ENCODE results near the gene TMEM132E.

TMEM132E gene

DNA sequence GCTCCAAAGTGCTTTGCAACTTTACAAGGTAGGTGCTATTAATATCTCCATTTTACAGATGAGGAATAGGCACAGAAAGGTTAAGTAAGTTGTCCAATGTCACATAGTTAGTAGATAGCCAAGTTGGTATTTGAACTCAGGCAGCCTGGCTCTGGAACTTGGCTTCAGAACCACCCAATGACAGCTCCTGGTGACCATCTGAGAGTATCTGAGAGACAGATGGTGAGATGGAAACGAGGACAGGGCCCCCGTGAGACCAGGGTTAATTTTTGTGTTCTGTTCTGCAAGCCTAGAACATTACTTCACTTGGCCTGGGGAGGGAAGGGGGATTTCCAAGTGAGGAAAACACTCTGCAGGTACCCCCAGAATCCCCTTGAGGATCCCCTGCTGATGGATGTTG is 9.8 kb upstream of the TMEM132E start:
- DNase-seq: no peak

DNA sequence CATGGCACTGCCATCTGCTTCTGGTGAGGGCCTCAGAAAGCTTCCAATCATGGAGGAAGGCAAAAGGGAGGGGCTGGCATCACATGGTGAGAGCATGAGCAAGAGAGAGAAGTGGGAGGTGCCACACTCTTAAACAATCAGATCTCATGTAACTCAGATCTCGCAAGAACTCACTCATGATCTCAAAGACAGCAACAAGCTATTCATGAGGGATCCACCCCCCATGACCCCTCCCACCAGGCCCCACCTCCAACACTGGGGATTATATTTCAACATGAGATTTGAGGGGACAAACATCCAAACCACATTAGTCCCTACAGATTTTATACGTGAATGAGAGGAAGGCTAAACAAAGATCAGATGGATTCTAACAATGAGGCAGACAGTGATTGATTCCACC is 8.9 kb upstream of the TMEM132E start:
- DNase-seq: no peak

- DNase-seq: no peak
Measured at GRCh38 chr17:34571428-34572130, 7.8 kb upstream of the TMEM132E start.

GRCh38 chr17:34572483-34572882 is 6.9 kb upstream of the TMEM132E start:
- DNase-seq: no peak

DNA sequence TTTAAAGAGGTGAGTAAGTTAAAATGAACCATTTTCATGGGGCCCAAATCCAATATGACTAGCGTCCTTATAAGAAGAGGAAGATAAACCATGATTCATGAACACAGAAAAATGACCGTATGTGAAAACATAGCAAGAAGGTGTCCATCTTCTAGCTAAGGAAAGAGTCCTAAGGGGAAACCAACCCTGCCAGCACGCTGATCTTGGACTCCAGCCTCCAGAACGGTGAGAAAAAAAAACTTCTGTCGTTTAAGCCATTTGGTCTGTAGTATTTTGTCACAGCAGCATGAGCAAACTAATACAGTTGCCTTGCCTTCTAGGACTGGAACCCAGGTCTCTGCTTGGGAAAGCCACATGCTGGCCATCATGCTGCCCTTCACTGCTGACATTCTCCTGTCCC is 4.2 kb upstream of the TMEM132E start:
- no peak for DNase-seq

DNA sequence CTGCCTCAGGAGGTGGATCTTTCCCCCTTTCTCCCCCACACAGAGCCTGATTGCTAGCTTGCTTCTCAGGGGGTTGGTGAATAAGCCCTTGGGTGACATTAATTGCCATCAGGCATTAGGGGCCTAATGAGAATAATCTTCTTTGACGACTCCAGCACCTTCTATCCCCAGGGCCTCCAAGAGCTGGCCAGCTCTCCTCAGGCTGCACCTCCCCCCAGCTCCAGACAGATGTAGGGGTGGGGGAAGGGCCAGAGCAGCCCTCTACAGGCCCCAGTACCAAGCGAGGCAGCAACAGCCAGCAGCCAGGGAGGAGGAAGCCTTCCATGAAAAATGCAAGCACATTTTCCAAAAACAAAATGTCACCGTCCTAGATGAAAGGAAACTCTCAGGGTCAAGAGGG is 1.4 kb upstream of the TMEM132E start:
- no peak for DNase-seq

- no peak for DNase-seq
Measured at GRCh38 chr17:34578656-34579016, 746 bp upstream of the TMEM132E start.

- no peak for DNase-seq
Measured at GRCh38 chr17:34579979-34580684, 750 bp downstream of the TMEM132E start.

- DNase-seq: no peak
Measured at GRCh38 chr17:34580685-34581445, 1.5 kb downstream of the TMEM132E start.

- no peak for DNase-seq
Measured at GRCh38 chr17:34581446-34582184, 2.2 kb downstream of the TMEM132E start.

- no peak for DNase-seq
Measured at GRCh38 chr17:34582185-34582900, 3.0 kb downstream of the TMEM132E start.

DNA sequence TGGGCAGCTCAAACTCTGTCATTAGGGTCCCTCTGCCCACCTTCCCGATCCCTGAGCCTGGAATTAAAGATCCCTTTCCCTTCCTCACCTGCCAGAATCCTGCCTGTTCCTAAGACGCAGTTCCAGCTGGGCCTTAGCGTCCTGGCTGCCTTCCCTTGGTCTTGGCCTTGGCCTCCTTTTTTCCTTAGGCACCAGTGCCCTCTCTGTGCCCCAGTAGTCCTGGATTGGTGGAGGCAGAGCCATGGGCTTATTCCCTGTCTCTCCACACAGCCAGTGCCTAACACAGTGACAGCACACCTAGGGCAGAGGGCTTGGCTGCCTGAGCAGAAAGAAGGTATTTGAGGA is 3.5 kb downstream of the TMEM132E start:
- DNase-seq: no peak

GRCh38 chr17:34584805-34585416 is 5.5 kb downstream of the TMEM132E start:
- peak; percentile 21 for DNase-seq

- DNase-seq: no peak
Measured at GRCh38 chr17:34586346-34586846, 7.0 kb downstream of the TMEM132E start.

DNA sequence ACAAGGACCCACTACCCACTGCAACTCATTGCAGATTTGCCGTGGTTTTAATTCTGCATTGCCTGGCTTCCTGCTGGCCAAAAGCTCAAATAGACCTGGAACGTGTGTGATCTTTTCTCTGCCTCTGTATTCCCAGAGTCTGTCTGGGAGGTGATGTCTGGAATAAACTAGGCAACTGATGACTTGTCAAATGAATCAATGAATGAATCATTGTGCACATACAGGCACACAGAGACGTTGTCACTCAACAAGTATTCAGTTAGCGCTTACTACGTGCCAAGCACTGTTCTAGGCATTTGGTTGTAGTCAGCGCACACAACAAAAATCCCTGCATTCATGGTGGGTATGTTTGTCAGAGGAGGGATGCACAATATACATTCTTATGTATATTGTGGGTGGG is 8.9 kb downstream of the TMEM132E start:
- no peak for DNase-seq

- no peak for DNase-seq
Measured at GRCh38 chr17:34589120-34589965, 10.0 kb downstream of the TMEM132E start.

- DNase-seq: no peak
Measured at GRCh38 chr17:34592002-34592401, 12.6 kb downstream of the TMEM132E start.

- DNase-seq: no peak
Measured at GRCh38 chr17:34596920-34597319, 17.5 kb downstream of the TMEM132E start.

DNA sequence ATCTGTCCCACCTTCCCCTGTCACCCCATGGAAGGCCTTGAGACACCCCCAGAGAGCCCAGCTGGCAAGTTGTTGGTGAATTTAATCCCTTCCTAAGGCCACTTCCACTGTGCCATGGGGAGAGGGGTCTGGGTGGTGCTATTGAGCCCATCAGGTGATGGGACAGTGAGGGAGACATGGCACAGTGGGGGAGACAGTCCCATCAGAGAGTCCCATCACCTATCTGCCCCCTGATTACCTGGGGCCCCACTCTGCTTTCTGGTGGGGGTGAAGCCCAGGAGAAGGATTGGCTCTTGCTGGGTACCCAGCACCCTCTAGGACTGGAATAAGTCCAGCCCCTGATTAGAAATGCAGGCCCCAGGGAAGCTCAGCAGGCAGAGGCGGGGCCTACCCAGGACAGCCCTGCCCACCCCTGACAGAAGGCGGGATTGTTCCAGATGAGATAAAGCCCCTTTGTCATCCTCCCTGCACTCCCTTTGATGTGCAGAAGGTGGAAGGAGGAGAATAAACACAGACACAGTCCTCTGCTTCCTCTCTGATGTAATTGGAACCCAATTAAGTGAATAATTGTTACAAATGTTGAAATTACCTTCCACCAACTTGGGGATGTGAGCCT is 18.9 kb downstream of the TMEM132E start:
- DNase-seq: no peak

GRCh38 chr17:34601416-34601815 is 22.0 kb downstream of the TMEM132E start:
- no peak for DNase-seq

DNA sequence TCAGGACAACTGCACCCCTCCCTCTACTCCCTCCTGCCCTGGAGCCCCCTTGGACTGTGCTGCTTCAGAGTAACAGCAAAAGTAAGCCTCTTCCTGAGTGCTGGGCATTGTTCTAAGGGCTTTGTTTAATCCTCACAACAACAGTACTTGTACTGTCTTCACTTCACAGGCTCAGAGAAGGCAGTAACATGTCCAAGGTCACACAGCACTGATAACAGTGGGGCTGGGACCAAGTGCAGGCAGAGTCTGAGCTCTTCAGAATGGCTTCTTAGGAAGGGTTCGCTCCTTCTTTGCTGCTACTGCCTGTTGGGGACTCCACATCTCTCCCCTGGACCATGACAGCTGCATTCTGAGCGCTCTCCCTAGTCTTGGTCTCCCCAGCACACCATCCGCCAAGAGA is 24.6 kb downstream of the TMEM132E start:
- no peak for DNase-seq
